ENCODE data around the gene METTL6.
"Not testable (repeated sequence)": the region's sequence is repeated elsewhere in the genome, so short reads cannot be mapped to it uniquely, and the experiment has no call there.

The METTL6 gene

DNA sequence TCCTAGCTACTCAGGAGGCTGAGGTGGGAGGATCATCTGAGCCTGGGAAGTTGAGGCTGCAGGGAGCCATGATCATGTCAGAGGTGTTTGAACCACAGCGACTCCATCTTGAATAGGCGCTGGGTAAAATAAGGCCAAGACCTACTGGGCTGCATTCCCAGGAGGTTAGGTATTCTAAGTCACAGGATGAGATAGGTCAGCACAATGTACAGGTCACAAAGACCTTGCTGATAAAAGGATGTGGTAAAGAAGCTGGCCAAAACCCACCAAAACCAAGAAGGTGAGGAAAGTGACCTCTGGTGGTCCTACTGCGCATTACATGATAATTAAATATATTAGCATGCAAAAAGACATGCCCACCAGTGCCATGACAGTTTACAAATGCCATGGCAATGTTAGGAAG, 28.6 kb downstream of the METTL6 start:
- not testable (repeated sequence) for H3K4me3 ChIP-seq (ENCODE audit: control insufficient read depth, low read depth, low read length)
- DNase-seq (ENCODE audit: low read depth) = peak; percentile 41
- TF ChIP-seq, protein P1, sequence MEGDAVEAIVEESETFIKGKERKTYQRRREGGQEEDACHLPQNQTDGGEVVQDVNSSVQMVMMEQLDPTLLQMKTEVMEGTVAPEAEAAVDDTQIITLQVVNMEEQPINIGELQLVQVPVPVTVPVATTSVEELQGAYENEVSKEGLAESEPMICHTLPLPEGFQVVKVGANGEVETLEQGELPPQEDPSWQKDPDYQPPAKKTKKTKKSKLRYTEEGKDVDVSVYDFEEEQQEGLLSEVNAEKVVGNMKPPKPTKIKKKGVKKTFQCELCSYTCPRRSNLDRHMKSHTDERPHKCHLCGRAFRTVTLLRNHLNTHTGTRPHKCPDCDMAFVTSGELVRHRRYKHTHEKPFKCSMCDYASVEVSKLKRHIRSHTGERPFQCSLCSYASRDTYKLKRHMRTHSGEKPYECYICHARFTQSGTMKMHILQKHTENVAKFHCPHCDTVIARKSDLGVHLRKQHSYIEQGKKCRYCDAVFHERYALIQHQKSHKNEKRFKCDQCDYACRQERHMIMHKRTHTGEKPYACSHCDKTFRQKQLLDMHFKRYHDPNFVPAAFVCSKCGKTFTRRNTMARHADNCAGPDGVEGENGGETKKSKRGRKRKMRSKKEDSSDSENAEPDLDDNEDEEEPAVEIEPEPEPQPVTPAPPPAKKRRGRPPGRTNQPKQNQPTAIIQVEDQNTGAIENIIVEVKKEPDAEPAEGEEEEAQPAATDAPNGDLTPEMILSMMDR (conservative IDR thresholded peaks at IDR 0.05; ENCODE audit: control insufficient read depth, insufficient read depth, low read depth, low read length) = peak; percentile 34

- H3K4me3 ChIP-seq (ENCODE audit: control insufficient read depth, low read depth, low read length); DNase-seq (ENCODE audit: low read depth): not testable (repeated sequence)
Measured at GRCh38 chr3:15393252-15393651, 34.1 kb downstream of the METTL6 start.

- no peak for DNase-seq (ENCODE audit: low read depth)
- H3K4me3 ChIP-seq (ENCODE audit: control insufficient read depth, low read depth, low read length) = no peak overlapping the region
- TF ChIP-seq, protein P1 (conservative IDR thresholded peaks at IDR 0.05; ENCODE audit: control insufficient read depth, insufficient read depth, low read depth, low read length) = no peak
Measured at GRCh38 chr3:15391007-15391406, 36.3 kb downstream of the METTL6 start.

DNA sequence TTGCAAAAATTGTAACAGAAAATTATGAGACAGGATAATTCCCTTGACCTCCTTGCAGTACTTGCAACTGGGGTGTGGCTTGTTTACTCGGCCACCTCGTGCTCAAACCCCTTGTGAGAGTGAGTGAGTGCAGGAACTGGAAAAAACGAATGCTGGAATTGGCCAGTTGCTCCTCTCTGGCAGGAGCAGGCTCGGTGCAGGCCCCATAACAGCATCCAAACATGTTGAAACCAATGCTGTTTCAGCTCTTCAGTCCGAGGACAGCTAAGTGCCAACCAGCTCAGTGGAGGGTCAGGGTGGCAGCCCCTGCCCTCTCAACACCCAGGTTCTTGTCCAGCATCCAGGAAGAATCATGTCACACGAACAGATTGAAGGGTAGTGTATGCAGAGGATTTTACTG, 36.9 kb downstream of the METTL6 start:
- no peak for DNase-seq (ENCODE audit: low read depth)

GRCh38 chr3:15388335-15388734, 39.0 kb downstream of the METTL6 start:
- H3K4me3 ChIP-seq (ENCODE audit: control insufficient read depth, low read depth, low read length); DNase-seq (ENCODE audit: low read depth): not testable (repeated sequence)

More for the DNA sequence above, 36.9 kb downstream of the METTL6 start:
- TF ChIP-seq, protein P1 (conservative IDR thresholded peaks at IDR 0.05; ENCODE audit: control insufficient read depth, insufficient read depth, low read depth, low read length) = no peak
- no peak overlapping the region for H3K4me3 ChIP-seq (ENCODE audit: control insufficient read depth, low read depth, low read length)

- H3K4me3 ChIP-seq (ENCODE audit: control insufficient read depth, low read depth, low read length) = no peak overlapping the region
- TF ChIP-seq, protein P1 (conservative IDR thresholded peaks at IDR 0.05; ENCODE audit: control insufficient read depth, insufficient read depth, low read depth, low read length) = no peak
- DNase-seq (ENCODE audit: low read depth) = no peak
Measured at GRCh38 chr3:15387735-15388134, 39.6 kb downstream of the METTL6 start.

DNA sequence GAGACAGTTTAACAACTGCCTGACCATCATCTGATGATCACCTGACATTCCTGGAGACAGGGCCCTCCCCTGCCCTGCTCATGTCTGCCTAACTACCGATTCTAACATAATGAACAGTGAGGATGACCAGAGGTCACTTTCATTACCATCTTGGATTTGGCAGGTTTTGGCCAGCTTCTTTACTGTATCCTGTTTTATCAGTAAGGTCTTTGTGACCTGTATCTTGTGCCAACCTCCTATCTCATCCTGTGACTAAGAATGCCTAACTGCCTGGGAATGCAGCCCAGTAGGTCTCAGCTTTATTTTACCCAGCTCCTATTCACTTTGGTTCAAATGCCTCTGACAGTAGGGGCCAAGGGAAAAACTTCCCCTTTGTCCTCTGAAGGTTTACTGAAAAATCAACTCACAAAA, 40.2 kb downstream of the METTL6 start:
- DNase-seq (ENCODE audit: low read depth) = peak; percentile 24
- TF ChIP-seq, protein P1 (conservative IDR thresholded peaks at IDR 0.05; ENCODE audit: control insufficient read depth, insufficient read depth, low read depth, low read length) = no peak
- H3K4me3 ChIP-seq (ENCODE audit: control insufficient read depth, low read depth, low read length) = no peak overlapping the region

DNA sequence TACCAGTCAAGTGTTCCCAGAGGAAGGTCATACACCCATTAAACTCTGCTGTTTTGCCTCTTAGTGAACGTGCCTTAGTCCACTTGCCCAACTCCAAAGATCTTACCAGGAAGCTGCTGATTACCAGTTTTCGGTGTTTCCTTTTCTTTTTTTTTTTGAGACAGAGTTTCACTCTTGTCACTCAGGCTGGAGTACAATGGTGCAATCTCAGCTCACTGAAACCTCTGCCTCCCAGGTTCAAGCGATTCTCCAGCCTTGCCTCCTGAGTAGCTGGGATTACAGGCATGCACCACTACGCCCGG, 40.7 kb downstream of the METTL6 start:
- DNase-seq (ENCODE audit: low read depth); H3K4me3 ChIP-seq (ENCODE audit: control insufficient read depth, low read depth, low read length): not testable (repeated sequence)
